Cardiac fibroblast (primary cell): ENCODE results near the gene VPS50.

Source experiments
- DNase-seq, 2 donors: peaks; one replicate each; pipeline versions ENCODE4 v3.0.0 to v3.0.0-alpha.2; 2010; ENCODE audit warnings: low read depth in 2 of 2
- H3K4me3 ChIP-seq, 2 donors: replicated peaks in 1 of 2; 1 replicate in 1 of 2; 2 replicates in 1 of 2; pipeline ENCODE4 v1.5.1; 2011; ENCODE audit warnings: low read depth in 2 of 2, low read length in 2 of 2, mild to moderate bottlenecking in 2 of 2, moderate library complexity in 1 of 2
- CTCF ChIP-seq: IDR thresholded peaks from one replicate; pipeline ENCODE4 v1.5.1; 2011; ENCODE audit warnings: low read depth, mild to moderate bottlenecking, low read length, inconsistent platforms

VPS50 gene

GRCh38 chr7:93258661-93259060, 26.5 kb downstream of the VPS50 start:
- no peak overlapping the region for H3K4me3 ChIP-seq
- no peak for DNase-seq
- TF ChIP-seq CTCF: no peak

- H3K4me3 ChIP-seq: no peak overlapping the region
- TF ChIP-seq CTCF: no peak
- DNase-seq: no peak
Measured at GRCh38 chr7:93262535-93262934, 30.4 kb downstream of the VPS50 start.

- no peak overlapping the region for H3K4me3 ChIP-seq
- DNase-seq: no peak
- no peak for TF ChIP-seq CTCF
Measured at GRCh38 chr7:93265220-93265619, 33.1 kb downstream of the VPS50 start.

GRCh38 chr7:93279541-93279940, 47.4 kb downstream of the VPS50 start:
- TF ChIP-seq CTCF: no peak
- peak; percentile 2 to 31 for DNase-seq
- no peak overlapping the region for H3K4me3 ChIP-seq

GRCh38 chr7:93284908-93285307, 52.7 kb downstream of the VPS50 start:
- H3K4me3 ChIP-seq: no peak overlapping the region
- DNase-seq: peak in 1 of 2 donors; percentile 4
- TF ChIP-seq CTCF: no peak

GRCh38 chr7:93293229-93293628, 61.1 kb downstream of the VPS50 start:
- TF ChIP-seq CTCF: no peak
- DNase-seq: no peak
- no peak overlapping the region for H3K4me3 ChIP-seq

GRCh38 chr7:93298206-93298605, 66.0 kb downstream of the VPS50 start:
- TF ChIP-seq CTCF: no peak
- DNase-seq: no peak
- H3K4me3 ChIP-seq: no peak overlapping the region
